GM10266 (cell line): ENCODE data around the gene SPARCL1.

Source experiments
- DNase-seq: peaks from one replicate; pipeline ENCODE4 v3.0.0; 2012; ENCODE audit errors: extremely low spot score
- TF ChIP-seq, protein P1 (sequence below): IDR thresholded peaks from 2 replicates; pipeline ENCODE4 v1.5.1; 2012; ENCODE audit warnings: mild to moderate bottlenecking, low read depth; ENCODE audit not compliant: control insufficient read depth, insufficient read depth; ENCODE audit errors: missing control alignments

SPARCL1 gene

DNA sequence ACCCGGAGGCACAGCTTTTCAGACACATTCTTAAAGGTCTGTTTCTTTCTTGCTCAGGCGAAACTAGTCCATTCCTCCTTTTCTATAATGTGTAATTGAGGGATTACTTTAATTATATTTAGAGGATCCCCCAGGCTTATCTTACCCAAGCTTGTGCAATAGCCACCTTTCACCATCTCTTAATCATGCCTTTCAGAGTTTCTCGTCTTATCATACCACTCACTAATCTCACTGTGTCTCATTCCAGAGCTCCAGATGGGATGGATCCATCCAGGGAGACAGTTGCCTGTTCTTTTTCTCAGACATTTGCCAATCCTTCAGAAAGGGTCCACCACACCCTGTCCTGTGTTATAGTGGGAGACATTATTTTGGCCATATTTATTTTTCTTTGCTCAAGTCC lies 12.5 kb downstream of the SPARCL1 start:
- DNase-seq = no peak
- TF ChIP-seq, protein P1, sequence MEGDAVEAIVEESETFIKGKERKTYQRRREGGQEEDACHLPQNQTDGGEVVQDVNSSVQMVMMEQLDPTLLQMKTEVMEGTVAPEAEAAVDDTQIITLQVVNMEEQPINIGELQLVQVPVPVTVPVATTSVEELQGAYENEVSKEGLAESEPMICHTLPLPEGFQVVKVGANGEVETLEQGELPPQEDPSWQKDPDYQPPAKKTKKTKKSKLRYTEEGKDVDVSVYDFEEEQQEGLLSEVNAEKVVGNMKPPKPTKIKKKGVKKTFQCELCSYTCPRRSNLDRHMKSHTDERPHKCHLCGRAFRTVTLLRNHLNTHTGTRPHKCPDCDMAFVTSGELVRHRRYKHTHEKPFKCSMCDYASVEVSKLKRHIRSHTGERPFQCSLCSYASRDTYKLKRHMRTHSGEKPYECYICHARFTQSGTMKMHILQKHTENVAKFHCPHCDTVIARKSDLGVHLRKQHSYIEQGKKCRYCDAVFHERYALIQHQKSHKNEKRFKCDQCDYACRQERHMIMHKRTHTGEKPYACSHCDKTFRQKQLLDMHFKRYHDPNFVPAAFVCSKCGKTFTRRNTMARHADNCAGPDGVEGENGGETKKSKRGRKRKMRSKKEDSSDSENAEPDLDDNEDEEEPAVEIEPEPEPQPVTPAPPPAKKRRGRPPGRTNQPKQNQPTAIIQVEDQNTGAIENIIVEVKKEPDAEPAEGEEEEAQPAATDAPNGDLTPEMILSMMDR = no peak

- DNase-seq = no peak
- TF ChIP-seq, protein P1 = no peak
Measured at GRCh38 chr4:87512400-87512799, 16.8 kb downstream of the SPARCL1 start.

DNA sequence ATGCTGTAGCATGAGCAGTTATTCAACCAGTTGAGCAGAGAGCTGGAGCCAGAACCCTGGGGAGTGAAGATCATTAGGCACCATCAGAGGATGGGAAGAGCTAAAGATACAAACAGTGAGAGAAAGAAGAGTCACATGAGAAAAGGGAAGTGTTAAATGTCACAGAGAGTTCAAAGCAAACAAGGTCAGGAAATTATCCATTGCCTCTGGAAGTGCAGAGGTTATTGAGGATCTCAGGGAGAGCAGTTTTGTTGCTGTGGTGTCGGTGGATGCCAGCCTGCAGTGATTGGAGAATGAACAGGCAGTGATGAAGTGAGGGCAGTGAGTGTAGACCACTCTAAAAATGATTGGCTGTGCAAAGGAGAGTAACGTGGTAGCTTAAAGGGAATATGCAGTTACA lies 17.7 kb downstream of the SPARCL1 start:
- DNase-seq = no peak
- TF ChIP-seq, protein P1 = no peak

DNA sequence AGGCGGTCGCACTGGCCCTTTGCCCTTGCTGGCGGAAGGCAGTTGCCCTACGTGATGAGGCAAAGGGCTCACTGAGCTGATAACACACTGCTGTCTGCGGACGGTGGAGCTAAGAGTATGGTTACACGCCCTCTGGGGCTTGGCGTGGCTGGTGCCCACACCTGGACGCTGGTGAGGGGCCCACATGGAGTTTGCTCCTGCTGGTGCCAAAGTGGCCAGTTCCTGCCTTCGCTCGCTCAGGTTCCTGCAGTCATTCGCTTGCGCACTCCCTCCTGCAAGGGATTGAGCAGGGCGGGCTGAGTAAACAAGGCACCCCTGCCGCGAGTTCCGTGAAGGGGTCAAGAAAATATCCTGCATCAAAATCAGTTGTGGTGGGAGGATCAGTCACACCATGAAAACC lies 18.4 kb downstream of the SPARCL1 start:
- DNase-seq = no peak
- TF ChIP-seq, protein P1 = no peak

- TF ChIP-seq, protein P1 = no peak
- DNase-seq = no peak
Measured at GRCh38 chr4:87506974-87507701, 22.0 kb downstream of the SPARCL1 start.

- DNase-seq = no peak
- TF ChIP-seq, protein P1 = peak; percentile 24
Measured at GRCh38 chr4:87505862-87506261, 23.3 kb downstream of the SPARCL1 start.

GRCh38 chr4:87502580-87503238 lies 26.5 kb downstream of the SPARCL1 start:
- TF ChIP-seq, protein P1 = no peak
- DNase-seq = no peak
